Hematopoietic multipotent progenitor cell (in vitro differentiated cells): ENCODE results near the gene CST8. TPM values are rescaled to one million over a fixed set of nuclear protein-coding genes. Genes with fewer than 3 reads are reported as not detected.
"Not testable (repeated sequence)": the region's sequence is repeated elsewhere in the genome, so short reads cannot be mapped to it uniquely, and the experiment has no call there.

Experiments used
- DNase-seq, 3 donors: peaks; one replicate each; pipeline ENCODE4 v3.0.0-alpha.2; 2011 to 2015; ENCODE audit warnings: low read depth in 2 of 3, low spot score in 2 of 3
- total RNA-seq: library from RNA; depleted of rRNA; stranded (reverse); fragments of >200 nt; gene quantifications from one replicate; pipeline ENCODE4 v1.2.3, GENCODE V29; 2012

The CST8 gene, protein sequence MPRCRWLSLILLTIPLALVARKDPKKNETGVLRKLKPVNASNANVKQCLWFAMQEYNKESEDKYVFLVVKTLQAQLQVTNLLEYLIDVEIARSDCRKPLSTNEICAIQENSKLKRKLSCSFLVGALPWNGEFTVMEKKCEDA
- not detected for total RNA-seq

GRCh38 chr20:23490817-23491216 lies at the start of gene CST8:
Gene CST8, plus strand, starts transcription at chr20:23491117. Its CDS starts 551 bp downstream, at chr20:23491668.
- DNase-seq = no peak

GRCh38 chr20:23441850-23442313 lies 49.0 kb upstream of the CST8 start:
- peak; percentile 16 to 90 (median 59) for DNase-seq

DNA sequence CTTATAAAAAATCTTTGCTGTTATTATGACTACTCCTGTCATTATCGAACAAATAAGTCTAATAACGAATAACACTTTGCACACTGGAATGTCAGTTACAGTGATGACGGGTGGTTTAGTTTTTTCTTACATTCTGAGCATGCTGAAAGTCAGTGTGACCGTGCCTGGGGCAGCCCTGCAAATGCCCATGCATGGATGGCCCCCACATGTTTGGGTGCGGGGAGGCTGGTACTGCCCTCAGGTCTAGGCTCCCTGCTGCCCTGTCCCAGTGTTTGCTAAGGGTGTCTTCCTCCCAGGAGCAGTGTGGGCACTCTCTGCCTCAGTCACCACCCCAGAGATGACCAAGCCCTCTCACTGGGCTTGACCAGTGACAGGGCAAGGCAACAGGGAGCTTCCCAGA lies 48.5 kb upstream of the CST8 start:
- DNase-seq = no peak

DNA sequence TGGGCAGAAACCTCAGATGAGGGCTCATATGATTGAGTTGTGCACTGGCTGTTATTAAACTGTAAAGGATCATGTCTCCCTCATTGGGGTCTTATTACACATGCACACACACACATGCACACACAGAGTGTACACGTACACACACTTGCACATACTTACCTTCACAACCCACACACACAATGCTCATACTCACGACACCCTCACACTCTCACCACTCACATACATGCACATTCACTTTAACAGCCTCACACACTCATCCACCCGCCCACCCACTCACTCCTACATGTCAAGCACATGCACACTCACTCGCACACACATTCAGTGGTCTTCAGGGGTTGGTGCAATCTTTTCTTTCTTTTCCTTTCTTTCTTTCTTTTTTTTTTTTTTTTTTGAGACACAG lies 46.1 kb upstream of the CST8 start:
- DNase-seq = no peak

GRCh38 chr20:23445596-23446217 lies 45.2 kb upstream of the CST8 start:
- DNase-seq = no peak

GRCh38 chr20:23446505-23446904 lies 44.4 kb upstream of the CST8 start:
- peak in 1 of 3 donors; percentile 44 for DNase-seq

- no peak for DNase-seq
Measured at GRCh38 chr20:23448167-23448566, 42.8 kb upstream of the CST8 start.

GRCh38 chr20:23449421-23449820 lies 41.5 kb upstream of the CST8 start:
- DNase-seq = peak in 2 of 3 donors; percentile 36 to 62

DNA sequence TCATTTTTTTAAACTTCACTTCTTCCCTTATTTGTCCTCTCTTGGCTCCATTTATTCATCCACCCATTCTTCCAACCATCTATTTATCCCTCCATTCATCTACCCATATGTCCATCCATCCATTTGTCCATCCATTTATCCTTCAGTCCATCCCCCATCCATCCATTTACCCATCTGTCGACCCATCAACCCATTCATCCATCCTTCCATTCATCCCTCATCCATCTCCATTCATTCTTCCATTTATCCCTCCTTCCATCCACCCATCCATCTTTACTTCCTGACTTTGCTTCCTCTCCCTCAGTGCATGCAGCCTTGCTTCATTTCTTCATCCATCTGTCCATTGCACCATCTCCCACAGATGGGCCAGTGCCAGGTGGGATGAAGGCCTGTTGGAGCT lies 40.0 kb upstream of the CST8 start:
- DNase-seq = no peak

GRCh38 chr20:23451956-23452487 lies 38.9 kb upstream of the CST8 start:
- no peak for DNase-seq

DNA sequence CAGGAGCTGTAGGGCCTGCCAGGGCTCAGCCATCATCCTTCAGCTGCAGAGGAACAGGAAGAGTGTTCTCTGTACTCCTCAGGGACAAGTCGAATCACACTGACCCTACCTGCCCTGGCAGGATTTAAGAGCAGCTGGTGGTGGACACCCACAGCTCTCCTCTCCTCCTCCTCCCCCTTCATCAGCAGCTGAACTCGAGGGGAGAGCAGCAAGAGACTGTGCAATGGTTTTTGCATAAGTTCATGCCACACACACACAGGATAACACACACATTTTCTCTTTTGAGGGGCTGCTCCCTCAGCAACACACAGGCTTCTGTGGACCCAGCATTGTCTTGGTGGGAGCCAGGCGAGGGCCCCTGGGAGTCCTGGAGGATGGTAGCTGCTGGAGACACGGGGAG lies 38.1 kb upstream of the CST8 start, which contains the start of gene CST11:
Gene CST11, minus strand, starts transcription at position 101 of the 400 bp plus-strand sequence. Its CDS starts 65 bp downstream, at position 36.
- DNase-seq = no peak

DNA sequence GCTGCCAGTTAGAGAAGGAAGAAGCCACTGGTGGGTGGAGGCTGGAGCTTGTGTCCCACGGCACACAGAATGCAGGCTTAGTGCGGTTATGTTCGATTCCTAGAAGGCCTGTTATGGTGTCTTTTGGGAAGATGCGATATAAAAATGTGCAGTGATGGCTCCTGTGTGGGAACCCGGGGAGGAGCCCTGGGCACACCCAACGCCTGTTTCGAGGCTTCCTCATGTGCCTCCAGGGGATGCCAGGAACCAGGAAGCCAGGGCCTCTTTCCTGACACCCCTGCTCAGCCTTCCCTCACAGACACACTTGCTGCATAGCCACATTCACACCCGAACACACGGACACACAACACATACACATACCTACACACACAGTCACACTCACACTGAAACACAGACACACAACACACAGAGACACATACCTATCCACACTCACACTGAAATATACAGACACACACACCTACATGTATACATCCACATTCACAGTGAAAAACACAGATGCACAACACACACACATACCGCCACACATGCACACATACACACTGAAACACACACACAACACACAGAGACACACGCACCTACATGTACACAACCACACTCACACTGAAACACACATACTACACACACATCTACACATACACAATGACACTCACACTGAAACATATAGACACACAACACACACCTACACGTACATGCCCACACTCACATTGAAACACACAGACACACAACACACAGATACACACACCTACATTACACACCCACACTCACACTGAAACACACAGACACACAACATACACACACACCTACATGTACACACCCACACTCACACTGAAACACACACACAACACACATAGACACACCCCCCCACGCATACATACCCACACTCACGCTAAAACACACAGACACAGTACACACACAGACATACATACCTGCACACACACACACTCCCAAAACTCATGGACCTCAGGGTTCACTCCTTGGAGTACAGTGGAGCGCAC lies 37.1 kb upstream of the CST8 start:
- DNase-seq = no peak

DNA sequence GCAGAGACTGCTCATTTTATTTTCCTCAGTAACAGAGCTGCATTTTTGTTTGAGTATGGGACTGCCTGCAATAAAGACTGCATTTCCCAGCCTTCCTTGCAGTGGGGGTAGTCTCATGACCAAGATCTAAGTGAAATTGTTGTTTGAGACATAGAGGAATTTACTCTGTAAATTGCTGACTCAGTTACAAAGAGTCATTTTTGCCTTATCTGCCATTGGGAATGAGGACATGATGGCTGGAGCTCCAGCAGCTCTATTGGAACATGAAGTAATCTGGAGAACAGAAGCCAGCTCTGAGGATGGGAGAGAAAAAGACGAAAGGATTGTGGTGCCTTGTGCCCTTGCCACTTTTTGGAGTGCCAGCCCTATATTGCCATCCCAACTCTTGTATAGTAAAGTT lies 36.1 kb upstream of the CST8 start:
- DNase-seq = no peak

- DNase-seq = no peak
Measured at GRCh38 chr20:23455639-23456038, 35.3 kb upstream of the CST8 start.

- peak in 1 of 3 donors; percentile 65 for DNase-seq
Measured at GRCh38 chr20:23456409-23456808, 34.5 kb upstream of the CST8 start.

GRCh38 chr20:23456873-23457272 lies 34.0 kb upstream of the CST8 start:
- DNase-seq = no peak

DNA sequence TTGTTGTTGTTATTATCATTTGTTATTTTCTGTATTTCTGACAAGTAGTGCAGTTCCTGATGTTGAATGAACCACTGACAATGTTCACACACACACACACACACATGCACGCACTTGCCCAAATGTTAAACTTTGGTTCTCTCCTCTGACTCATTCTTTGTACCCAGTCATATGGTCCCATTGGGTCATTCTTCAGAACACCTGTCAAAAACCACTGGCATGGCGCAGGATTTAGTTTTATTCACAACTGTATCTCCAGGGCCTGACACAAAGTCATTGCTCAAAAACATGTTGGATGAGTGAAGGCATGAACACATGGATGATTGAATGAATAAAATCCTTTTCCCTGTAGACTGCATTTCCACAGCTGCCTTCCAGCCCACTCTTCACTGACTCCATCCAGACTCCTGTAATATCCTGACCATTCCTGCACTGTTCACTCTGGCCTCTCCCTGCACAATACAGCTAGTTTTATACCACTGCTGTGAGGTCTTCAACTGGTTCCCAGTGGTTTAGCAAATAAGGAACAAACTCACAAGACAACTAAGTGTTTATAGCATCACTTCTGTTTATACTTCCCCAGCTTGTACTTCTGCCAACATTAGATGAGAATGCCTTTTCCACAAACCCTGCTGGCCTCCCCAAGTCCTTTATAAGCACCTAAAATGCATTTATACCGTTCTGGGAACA lies 31.3 kb upstream of the CST8 start:
- DNase-seq = peak in 1 of 3 donors; percentile 68

- DNase-seq = no peak
Measured at GRCh38 chr20:23461180-23461579, 29.7 kb upstream of the CST8 start.

DNA sequence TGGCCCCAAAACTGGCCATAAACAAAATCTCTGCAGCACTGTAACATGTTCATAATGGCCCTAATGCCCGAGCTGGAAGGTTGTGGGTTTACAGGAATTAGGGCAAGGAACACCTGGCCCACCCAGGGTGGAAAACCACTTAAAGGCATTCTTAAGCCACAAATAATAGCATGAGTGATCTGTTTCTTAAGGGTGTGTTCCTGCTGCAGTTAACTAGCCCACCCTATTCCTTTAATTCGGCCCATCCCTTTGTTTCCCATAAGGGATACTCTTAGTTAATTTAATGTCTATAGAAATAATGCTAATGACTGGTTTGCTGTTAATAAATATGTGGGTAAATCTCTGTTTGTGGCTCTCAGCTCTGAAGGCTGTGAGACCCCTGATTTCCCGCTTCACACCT lies 24.0 kb upstream of the CST8 start:
- not testable (repeated sequence) for DNase-seq

DNA sequence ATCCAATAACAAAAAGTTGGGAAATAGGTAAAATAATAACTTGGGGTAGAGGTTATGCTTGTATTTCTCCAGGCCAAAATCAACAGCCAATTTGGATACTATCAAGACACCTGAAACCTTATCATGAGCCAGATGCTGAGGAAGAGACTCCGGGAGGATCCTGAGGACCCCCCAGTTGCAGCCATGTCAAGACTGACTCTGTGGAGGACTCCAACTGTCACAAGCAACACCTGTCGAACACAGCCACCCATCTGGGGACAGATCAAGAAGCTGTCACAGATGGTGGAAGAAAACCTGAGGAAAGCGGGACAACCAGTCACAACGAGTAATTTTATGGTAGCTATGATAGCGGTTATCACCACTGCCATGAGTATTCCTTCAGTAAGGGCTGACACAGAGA lies 18.6 kb upstream of the CST8 start:
- not testable (repeated sequence) for DNase-seq
